Naive thymus-derived CD4-positive, alpha-beta T cell (primary cell): Measurements from ENCODE around the gene GEMIN7. TPM values are rescaled to one million over a fixed set of nuclear protein-coding genes. Genes with fewer than 3 reads are reported as not detected.

Experiments
- ATAC-seq: fragments of 150-1000 bp; cut with Tn5 transposase; 2 replicates; pipeline ENCODE4 v1.10.0; 2021; ENCODE audit warnings: mild to moderate bottlenecking, moderate library complexity
- CTCF ChIA-PET: fragments of 350-600 bp; sonication (Branson Sonifier 250); formaldehyde crosslinking; loops from one replicate; lab custom pipeline; 2021; ENCODE audit warnings: antibody characterized with exemption; lab: Charles Lee
- POLR2A ChIA-PET: fragments of 350-600 bp; sonication (Branson Sonifier 250); formaldehyde crosslinking; loops from one replicate; lab custom pipeline; 2021; ENCODE audit warnings: antibody characterized with exemption, inconsistent platforms; lab: Charles Lee
- DNase-seq, 9 donors: peaks; one replicate each; pipeline versions ENCODE4 v3.0.0 to v3.0.0-alpha.2; 2020 to 2022; ENCODE audit warnings: mixed read lengths in 1 of 9
- H3K27ac ChIP-seq: one replicate; pipeline ENCODE4 v1.7.0; 2013; ENCODE audit warnings: mild to moderate bottlenecking, low read depth, low read length, moderate library complexity
- H3K27me3 ChIP-seq, 2 donors: one replicate each; pipeline ENCODE4 v1.7.0; 2013; ENCODE audit warnings: low read length in 2 of 2, mild to moderate bottlenecking in 2 of 2, moderate library complexity in 2 of 2; ENCODE audit not compliant: control insufficient read depth in 2 of 2, insufficient read depth in 2 of 2
- H3K36me3 ChIP-seq, 3 experiments: 1 replicate in 2 of 3; 2 replicates in 1 of 3; pipeline ENCODE4 v1.7.0; 2013; ENCODE audit warnings: low read length in 3 of 3, mild to moderate bottlenecking in 3 of 3, moderate library complexity in 1 of 3; ENCODE audit not compliant: insufficient read depth in 3 of 3, control insufficient read depth in 2 of 3
- H3K4me1 ChIP-seq, 2 donors: one replicate each; pipeline ENCODE4 v1.7.0; 2013; ENCODE audit warnings: low read length in 2 of 2, mild to moderate bottlenecking in 2 of 2, moderate library complexity in 1 of 2; ENCODE audit not compliant: control insufficient read depth in 2 of 2, insufficient read depth in 2 of 2
- H3K4me3 ChIP-seq: 2 replicates; pipeline ENCODE4 v1.7.0; 2013; ENCODE audit warnings: mild to moderate bottlenecking, low read length
- H3K9me3 ChIP-seq, 3 experiments: 1 replicate in 2 of 3; 2 replicates in 1 of 3; pipeline ENCODE4 v1.7.0; 2013; ENCODE audit warnings: low read length in 3 of 3; ENCODE audit not compliant: control insufficient read depth in 2 of 3
- H3K27ac Mint-ChIP-seq, 9 donors: one replicate each; pipeline ENCODE4 v1.8.0; 2020 to 2022; ENCODE audit warnings: mixed read lengths in 9 of 9, mild to moderate bottlenecking in 8 of 9, moderate library complexity in 5 of 9, inconsistent platforms in 2 of 9
- H3K27me3 Mint-ChIP-seq, 5 donors: one replicate each; pipeline ENCODE4 v1.8.0; 2021 to 2022; ENCODE audit warnings: mixed read lengths in 5 of 5, mild to moderate bottlenecking in 1 of 5
- H3K36me3 Mint-ChIP-seq, 5 donors: one replicate each; pipeline ENCODE4 v1.8.0; 2020 to 2022; ENCODE audit warnings: mixed read lengths in 5 of 5, mild to moderate bottlenecking in 3 of 5, inconsistent platforms in 1 of 5
- H3K4me1 Mint-ChIP-seq, 7 donors: one replicate each; pipeline ENCODE4 v1.8.0; 2020 to 2022; ENCODE audit warnings: mixed read lengths in 7 of 7, mild to moderate bottlenecking in 3 of 7, inconsistent platforms in 1 of 7
- H3K4me3 Mint-ChIP-seq, 10 donors: one replicate each; pipeline ENCODE4 v1.8.0; 2020 to 2022; ENCODE audit warnings: mild to moderate bottlenecking in 10 of 10, mixed read lengths in 10 of 10, moderate library complexity in 6 of 10, inconsistent platforms in 2 of 10
- H3K9me3 Mint-ChIP-seq, 11 donors: one replicate each; pipeline ENCODE4 v1.8.0; 2020 to 2022; ENCODE audit warnings: mixed read lengths in 11 of 11, mild to moderate bottlenecking in 4 of 11, inconsistent platforms in 1 of 11, moderate library complexity in 1 of 11
- intact Hi-C, 2 donors: fragments of 100-400 bp; cut with micrococcal nuclease; formaldehyde crosslinking; loops; one replicate each; pipeline ENCODE4 v1.15.1; 2023
- polyA plus RNA-seq, 2 donors: library from polyadenylated mRNA; unstranded; fragments of 300-500 nt; fragmentation: Illumina TruSeq; gene quantifications; one replicate each; pipeline ENCODE4 v1.2.3, GENCODE V29; 2021
- total RNA-seq, 6 experiments: library from RNA in 5 of 6; stranded (reverse) in 5 of 6; gene quantifications; 1 replicate in 5 of 6; 2 replicates in 1 of 6; pipeline ENCODE4 v1.2.3 and lab custom pipeline; 2021 to 2026

The GEMIN7 gene, protein sequence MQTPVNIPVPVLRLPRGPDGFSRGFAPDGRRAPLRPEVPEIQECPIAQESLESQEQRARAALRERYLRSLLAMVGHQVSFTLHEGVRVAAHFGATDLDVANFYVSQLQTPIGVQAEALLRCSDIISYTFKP
- total RNA-seq (10 to 100 TPM in 4 of 5 experiments, 1 to 10 TPM in 1; 4.9 to 31.6 (median 16.6) TPM), polyA plus RNA-seq (10 to 100 TPM; 46.3 to 65.5 TPM), total RNA-seq (lab: John Stamatoyannopoulos, UW) (2.4 reads per million, percentile 12 among the genes with 10 or more reads in this experiment)

DNA sequence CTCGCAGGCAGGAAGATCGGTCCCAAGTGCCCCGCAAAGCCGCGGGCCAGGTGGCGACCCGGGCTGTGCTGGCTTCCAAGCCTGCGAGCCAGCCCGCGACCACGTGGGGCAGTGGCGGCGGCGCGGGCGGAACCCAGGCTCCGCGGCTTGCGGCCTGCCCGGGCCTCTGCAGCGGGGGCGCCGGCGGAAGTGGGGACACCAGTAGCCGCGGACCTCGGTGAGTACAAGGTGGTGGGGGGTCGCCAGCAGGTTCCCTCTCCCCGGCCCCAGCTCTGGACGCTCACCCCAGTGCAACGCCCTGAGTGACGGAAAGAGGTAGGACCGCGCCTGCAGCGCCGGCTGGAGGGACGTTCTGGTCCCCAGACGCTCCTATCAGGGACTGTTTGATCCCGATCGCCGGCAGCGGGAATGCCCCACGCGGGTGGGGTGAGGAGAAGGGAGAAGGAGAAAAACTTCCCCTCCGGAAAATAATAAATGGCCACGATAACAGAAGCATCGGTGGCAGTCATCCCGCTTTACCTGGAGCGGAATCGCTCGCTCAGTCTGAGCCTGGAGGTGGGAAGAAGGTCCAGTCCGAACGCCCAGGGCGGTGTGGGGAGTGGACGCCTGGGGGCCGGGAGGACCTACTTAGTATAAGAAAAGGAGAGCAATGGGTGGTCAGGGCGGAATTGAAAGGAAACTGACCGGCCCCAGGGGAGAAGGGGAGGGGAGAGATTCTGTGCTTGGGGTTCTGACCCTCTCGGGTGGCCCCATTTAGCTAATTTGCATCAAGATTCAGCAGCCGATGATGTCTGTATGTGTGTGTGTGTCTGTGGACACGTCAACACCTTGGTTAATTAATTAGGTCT, at the start of gene GEMIN7:
Gene GEMIN7 (plus strand): TSS at position 198 of the 848 bp plus-strand sequence. CDS start 10,855 bp downstream, outside the sequence.
- H3K36me3 Mint-ChIP-seq: peaks cover 7 to 10% (median 10%) of the 10 kb centered on the region in 5 donors
- DNase-seq (peak; percentile 60 to 90 (median 75)), ATAC-seq (peak; percentile 76)
- H3K9me3 ChIP-seq: no peaks in the 10 kb centered on the region
- H3K36me3 ChIP-seq: peaks cover 0 to 18% (median 0%) of the 10 kb centered on the region in 3 experiments
- intact Hi-C loops: loop anchor here (1.0 to 5.0 kb wide), 4 partner anchors 13 to 99 kb away; partner anchors contain the start of genes BLOC1S3 (in 2 of the 2), RELB (in 2 of the 2) and TRAPPC6A (in 2 of the 2)
- H3K4me1 ChIP-seq: peaks cover 22 to 31% of the 10 kb centered on the region in 2 donors
- ChIA-PET POLR2A (interaction anchor here (1.0 to 2.4 kb wide), 7 partner anchors 8 to 98 kb away, joined by 3 to 21 read pairs (median 6); partner anchors contain the start of genes CLASRP, PPP1R37 and TRAPPC6A), CTCF (interaction anchor here (0.7 kb wide), 1 partner anchor 20 kb away, joined by 8 read pairs; no protein-coding TSS in a partner anchor)
- no peaks in the 10 kb centered on the region for H3K27me3 ChIP-seq
- H3K4me3 Mint-ChIP-seq: peak within 1 kb of the TSS; percentile 87 to 99 (median 94)
- H3K4me3 ChIP-seq: peak within 1 kb of the TSS; percentile 99
- H3K9me3 Mint-ChIP-seq: no peaks in the 10 kb centered on the region
- peak within 1 kb of the TSS; percentile 79 to 94 (median 84) for H3K27ac Mint-ChIP-seq
- H3K4me1 Mint-ChIP-seq: peaks cover 32 to 53% (median 48%) of the 10 kb centered on the region in 7 donors
- H3K27ac ChIP-seq: peak within 1 kb of the TSS; percentile 86
- H3K27me3 Mint-ChIP-seq: no peaks in the 10 kb centered on the region

DNA sequence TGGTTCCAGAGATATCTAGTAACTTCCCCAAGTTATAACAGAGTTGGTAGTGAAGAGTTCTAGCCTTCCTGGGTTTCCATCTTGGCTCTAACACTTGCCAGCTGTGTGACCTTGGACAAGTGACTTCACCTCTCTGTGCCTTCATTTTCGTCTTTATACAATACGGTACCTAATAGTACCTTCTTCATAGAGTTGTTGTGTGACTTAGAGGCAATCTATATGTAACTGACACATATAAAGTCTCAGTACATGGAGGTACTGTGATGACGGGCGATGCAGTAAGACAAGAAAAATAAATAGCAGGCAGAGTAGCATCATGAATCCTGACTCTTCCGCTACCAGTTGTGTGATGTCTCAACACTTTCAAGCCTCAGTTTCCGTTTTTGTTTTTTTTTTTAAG, 48.2 kb upstream of the GEMIN7 start:
- no peak overlapping the region for H3K27ac Mint-ChIP-seq
- H3K9me3 ChIP-seq: peaks cover 0 to 3% (median 0%) of the 10 kb centered on the region in 3 experiments
- no peaks in the 10 kb centered on the region for H3K4me1 Mint-ChIP-seq
- no peaks in the 10 kb centered on the region for H3K9me3 Mint-ChIP-seq
- H3K4me1 ChIP-seq: no peaks in the 10 kb centered on the region
- no peak overlapping the region for H3K27ac ChIP-seq
- intact Hi-C loops: no loop called here
- POLR2A ChIA-PET: interaction anchor here (2.0 kb wide), 1 partner anchor 9 kb away, joined by 5 read pairs; no protein-coding TSS in a partner anchor
- CTCF ChIA-PET: no interaction called here
- H3K36me3 Mint-ChIP-seq: peaks cover 3 to 43% (median 11%) of the 10 kb centered on the region in 5 donors
- no peak overlapping the region for H3K4me3 ChIP-seq
- no peak for DNase-seq
- peaks cover 4 to 66% (median 18%) of the 10 kb centered on the region in 3 experiments for H3K36me3 ChIP-seq
- no peak overlapping the region for H3K4me3 Mint-ChIP-seq
- no peak for ATAC-seq
- H3K27me3 ChIP-seq: no peaks in the 10 kb centered on the region
- no peaks in the 10 kb centered on the region for H3K27me3 Mint-ChIP-seq

DNA sequence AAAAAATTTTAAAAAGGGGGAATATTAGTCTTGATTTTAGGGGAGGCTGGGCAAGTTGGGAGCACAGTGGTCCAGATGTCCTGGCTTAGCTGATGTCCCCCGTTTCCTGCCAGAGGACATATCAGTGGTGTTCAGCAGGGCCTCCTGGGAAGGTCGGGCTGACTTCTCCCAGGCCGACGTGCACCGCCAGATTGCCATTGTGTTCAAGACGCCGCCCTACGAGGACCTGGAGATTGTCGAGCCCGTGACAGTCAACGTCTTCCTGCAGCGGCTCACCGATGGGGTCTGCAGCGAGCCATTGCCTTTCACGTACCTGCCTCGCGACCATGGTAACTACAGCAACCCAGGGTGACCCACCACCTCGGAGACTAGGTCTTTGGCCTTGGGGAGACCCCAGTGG, 46.6 kb upstream of the GEMIN7 start:
- intact Hi-C loops: no loop called here
- peaks cover 0 to 4% (median 0%) of the 10 kb centered on the region in 3 experiments for H3K9me3 ChIP-seq
- no peak overlapping the region for H3K27ac ChIP-seq
- DNase-seq: no peak
- CTCF ChIA-PET: no interaction called here
- no peak overlapping the region for H3K4me3 ChIP-seq
- H3K36me3 Mint-ChIP-seq: peaks cover 3 to 43% (median 8%) of the 10 kb centered on the region in 5 donors
- peak overlapping the region in 1 of 9 donors; percentile 46 for H3K27ac Mint-ChIP-seq
- no peak overlapping the region for H3K4me3 Mint-ChIP-seq
- ATAC-seq: no peak
- H3K27me3 Mint-ChIP-seq: no peaks in the 10 kb centered on the region
- POLR2A ChIA-PET: interaction anchor here (0.6 kb wide), 1 partner anchor 43 kb away, joined by 4 read pairs; no protein-coding TSS in a partner anchor
- no peaks in the 10 kb centered on the region for H3K27me3 ChIP-seq
- H3K4me1 Mint-ChIP-seq: no peaks in the 10 kb centered on the region
- H3K9me3 Mint-ChIP-seq: no peaks in the 10 kb centered on the region
- peaks cover 4 to 66% (median 18%) of the 10 kb centered on the region in 3 experiments for H3K36me3 ChIP-seq
- no peaks in the 10 kb centered on the region for H3K4me1 ChIP-seq

DNA sequence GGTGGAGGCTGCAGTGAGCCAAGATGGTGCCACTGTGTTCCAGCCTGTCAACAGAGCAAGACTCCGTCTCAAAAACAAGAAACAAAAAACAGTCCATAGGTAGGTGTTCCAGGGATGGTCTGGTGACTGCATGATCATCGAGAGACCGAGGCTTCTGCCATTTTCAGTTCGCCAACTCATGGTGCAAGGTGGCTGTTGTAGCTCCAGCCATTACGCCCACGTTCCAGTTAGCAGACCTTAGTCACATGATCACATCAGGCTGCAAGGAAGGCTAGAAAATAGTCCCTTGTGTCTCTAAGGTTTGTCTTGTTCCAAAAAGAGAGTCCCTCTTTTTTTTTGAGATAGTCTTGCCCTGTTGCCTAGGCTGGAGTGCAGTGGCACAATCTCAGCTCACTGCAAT, 43.3 kb upstream of the GEMIN7 start:
- ChIA-PET CTCF (no interaction called here), POLR2A (no interaction called here)
- H3K9me3 ChIP-seq: peaks cover 0 to 4% (median 0%) of the 10 kb centered on the region in 3 experiments
- H3K4me1 Mint-ChIP-seq: peaks cover 14 to 21% (median 19%) of the 10 kb centered on the region in 7 donors
- H3K4me3 Mint-ChIP-seq: no peak overlapping the region
- no peak for DNase-seq
- ATAC-seq: no peak
- H3K9me3 Mint-ChIP-seq: peaks cover 0 to 4% (median 0%) of the 10 kb centered on the region in 11 donors
- no peak overlapping the region for H3K4me3 ChIP-seq
- H3K27ac Mint-ChIP-seq: no peak overlapping the region
- intact Hi-C loops: no loop called here
- peaks cover 2 to 40% (median 10%) of the 10 kb centered on the region in 5 donors for H3K36me3 Mint-ChIP-seq
- peaks cover 10 to 59% (median 17%) of the 10 kb centered on the region in 3 experiments for H3K36me3 ChIP-seq
- no peaks in the 10 kb centered on the region for H3K27me3 ChIP-seq
- peaks cover 15% of the 10 kb centered on the region in 2 donors for H3K4me1 ChIP-seq
- no peak overlapping the region for H3K27ac ChIP-seq
- no peaks in the 10 kb centered on the region for H3K27me3 Mint-ChIP-seq

DNA sequence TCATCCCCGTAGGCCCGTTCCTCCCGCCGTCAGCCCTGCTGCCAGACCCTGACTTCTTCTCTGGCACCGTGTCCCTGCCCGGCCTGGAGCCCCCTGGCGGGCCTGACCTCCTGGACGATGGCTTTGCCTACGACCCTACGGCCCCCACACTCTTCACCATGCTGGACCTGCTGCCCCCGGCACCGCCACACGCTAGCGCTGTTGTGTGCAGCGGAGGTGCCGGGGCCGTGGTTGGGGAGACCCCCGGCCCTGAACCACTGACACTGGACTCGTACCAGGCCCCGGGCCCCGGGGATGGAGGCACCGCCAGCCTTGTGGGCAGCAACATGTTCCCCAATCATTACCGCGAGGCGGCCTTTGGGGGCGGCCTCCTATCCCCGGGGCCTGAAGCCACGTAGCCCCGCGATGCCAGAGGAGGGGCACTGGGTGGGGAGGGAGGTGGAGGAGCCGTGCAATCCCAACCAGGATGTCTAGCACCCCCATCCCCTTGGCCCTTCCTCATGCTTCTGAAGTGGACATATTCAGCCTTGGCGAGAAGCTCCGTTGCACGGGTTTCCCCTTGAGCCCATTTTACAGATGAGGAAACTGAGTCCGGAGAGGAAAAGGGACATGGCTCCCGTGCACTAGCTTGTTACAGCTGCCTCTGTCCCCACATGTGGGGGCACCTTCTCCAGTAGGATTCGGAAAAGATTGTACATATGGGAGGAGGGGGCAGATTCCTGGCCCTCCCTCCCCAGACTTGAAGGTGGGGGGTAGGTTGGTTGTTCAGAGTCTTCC, 41.5 kb upstream of the GEMIN7 start:
- peaks cover 6 to 40% (median 11%) of the 10 kb centered on the region in 5 donors for H3K36me3 Mint-ChIP-seq
- H3K4me3 Mint-ChIP-seq: peak overlapping the region; percentile 18 to 93 (median 62)
- Histone ChIP-seq H3K4me3 (no peak overlapping the region), H3K27me3 (no peaks in the 10 kb centered on the region), H3K9me3 (peaks cover 0 to 4% (median 0%) of the 10 kb centered on the region in 3 experiments), H3K36me3 (peaks cover 11 to 55% (median 17%) of the 10 kb centered on the region in 3 experiments), H3K4me1 (peaks cover 15 to 24% of the 10 kb centered on the region in 2 donors), H3K27ac (peak overlapping the region; percentile 69)
- H3K27me3 Mint-ChIP-seq: no peaks in the 10 kb centered on the region
- H3K27ac Mint-ChIP-seq: peak overlapping the region in 6 of 9 donors; percentile 49 to 73 (median 68)
- H3K4me1 Mint-ChIP-seq: peaks cover 26 to 37% (median 33%) of the 10 kb centered on the region in 7 donors
- intact Hi-C loops: loop anchor here (1.0 to 2.0 kb wide), 4 partner anchors 35 to 147 kb away; partner anchors contain the start of genes BLOC1S3 (in 1 of the 2), CLPTM1 (in 1 of the 2), TOMM40 (in 1 of the 2) and TRAPPC6A (in 1 of the 2)
- no peak for ATAC-seq
- peak in 1 of 9 donors; percentile 25 for DNase-seq
- ChIA-PET POLR2A (interaction anchor here (0.7 to 3.3 kb wide), 4 partner anchors 20 to 141 kb away, joined by 3 to 18 read pairs (median 12); partner anchors contain the start of genes BLOC1S3, PPP1R37, RELB and TRAPPC6A), CTCF (no interaction called here)
- peaks cover 0 to 4% (median 0%) of the 10 kb centered on the region in 11 donors for H3K9me3 Mint-ChIP-seq
